H1 (cell line): ENCODE measurements around the gene BTN1A1. TPM values are rescaled to one million over a fixed set of nuclear protein-coding genes. Genes with fewer than 3 reads are reported as not detected.

Experiments
- CTCF ChIA-PET: fragments of 300-600 bp; sonication (Branson Sonifier 250); formaldehyde crosslinking; loops from one replicate; lab custom pipeline; 2021; ENCODE audit not compliant: partially characterized antibody; lab: Charles Lee
- POLR2A ChIA-PET: fragments of 300-600 bp; sonication (Branson Sonifier 250); formaldehyde crosslinking; loops from one replicate; lab custom pipeline; 2021; ENCODE audit warnings: inconsistent platforms; ENCODE audit not compliant: partially characterized antibody; lab: Charles Lee
- DNase-seq, 2 experiments: peaks; one replicate each; pipeline versions ENCODE4 v3.0.0 to v3.0.0-alpha.2; 2010 to 2022; ENCODE audit warnings: low spot score in 2 of 2, low read depth in 1 of 2, mixed read lengths in 1 of 2
- FAIRE-seq: peaks from 2 replicates; lab custom pipeline; 2011; peaks lifted over from hg19 to GRCh38; lab: Jason Lieb, UNC
- H2AFZ ChIP-seq: 2 replicates; pipeline ENCODE4 v1.8.1; 2012; ENCODE audit warnings: low read length, inconsistent platforms
- H2AK5ac ChIP-seq: 2 replicates; pipeline ENCODE4 v1.6.1; 2013; ENCODE audit warnings: low read depth, low read length
- H2BK120ac ChIP-seq: replicated peaks from 2 replicates; pipeline ENCODE3; 2013; ENCODE audit warnings: low read depth, low read length, inconsistent platforms
- H2BK12ac ChIP-seq: 2 replicates; pipeline ENCODE4 v1.6.1; 2013; ENCODE audit warnings: low read depth, low read length
- H2BK15ac ChIP-seq: 2 replicates; pipeline ENCODE4 v1.6.1; 2013; ENCODE audit warnings: low read length
- H2BK20ac ChIP-seq: 2 replicates; pipeline ENCODE4 v1.6.1; 2013; ENCODE audit warnings: low read length
- H2BK5ac ChIP-seq: 2 replicates; pipeline ENCODE4 v1.6.1; 2013; ENCODE audit warnings: low read depth, low read length
- H3K14ac ChIP-seq: 2 replicates; pipeline ENCODE4 v1.6.1; 2013; ENCODE audit warnings: inconsistent platforms; ENCODE audit not compliant: insufficient read length
- H3K18ac ChIP-seq: 2 replicates; pipeline ENCODE4 v1.6.1; 2013; ENCODE audit warnings: low read length; ENCODE audit errors: extremely low read depth
- H3K23ac ChIP-seq: 2 replicates; pipeline ENCODE4 v1.6.1; 2013; ENCODE audit warnings: inconsistent platforms; ENCODE audit not compliant: insufficient read length
- H3K23me2 ChIP-seq: 2 replicates; pipeline ENCODE4 v1.6.1; 2013; ENCODE audit warnings: low read depth, low read length
- H3K27ac ChIP-seq: 2 replicates; pipeline ENCODE4 v1.6.1; 2011; ENCODE audit warnings: low read depth, low read length, inconsistent platforms
- H3K27me3 ChIP-seq, 4 experiments: replicated peaks in 1 of 4; 1 replicate in 1 of 4; 2 replicates in 3 of 4; pipeline versions ENCODE4 v1.6.1 to v1.8.1; 2011 to 2013; ENCODE audit warnings: low read length in 3 of 4, mild to moderate bottlenecking in 3 of 4, inconsistent platforms in 2 of 4, mixed read lengths in 2 of 4, moderate library complexity in 1 of 4; ENCODE audit not compliant: control insufficient read depth in 3 of 4, insufficient read depth in 3 of 4; ENCODE audit errors: extremely low read depth in 1 of 4
- H3K36me3 ChIP-seq, 4 experiments: 2 replicates each; pipeline versions ENCODE4 v1.6.1 to v1.8.1; 2011 to 2013; ENCODE audit warnings: mild to moderate bottlenecking in 4 of 4, low read length in 3 of 4, moderate library complexity in 2 of 4, control low read depth in 1 of 4, inconsistent platforms in 1 of 4; ENCODE audit not compliant: insufficient read depth in 4 of 4, control insufficient read depth in 2 of 4
- H3K4ac ChIP-seq: replicated peaks from 2 replicates; pipeline ENCODE3; 2013; ENCODE audit warnings: low read length, low read depth, mixed read lengths, inconsistent platforms; ENCODE audit not compliant: insufficient read length
- H3K4me1 ChIP-seq, 4 experiments: replicated peaks in 1 of 4; 1 replicate in 1 of 4; 2 replicates in 3 of 4; pipeline versions ENCODE4 v1.6.1 to v1.8.1; 2011 to 2013; ENCODE audit warnings: low read length in 3 of 4, inconsistent platforms in 2 of 4, mixed read lengths in 1 of 4; ENCODE audit not compliant: insufficient read depth in 4 of 4, control insufficient read depth in 3 of 4
- H3K4me2 ChIP-seq, 2 experiments: 2 replicates each; pipeline versions ENCODE4 v1.6.1 to v1.8.1; 2011 to 2013; ENCODE audit warnings: low read depth in 2 of 2, low read length in 2 of 2, control low read depth in 1 of 2, inconsistent platforms in 1 of 2, mild to moderate bottlenecking in 1 of 2; ENCODE audit not compliant: insufficient read depth in 1 of 2
- H3K4me3 ChIP-seq, 4 experiments: fragments of 200-600, 300-600 bp in 1 of 4; sonication (generic), shearing (Covaris generic), sonication (Bioruptor Twin) in 1 of 4; 2 replicates each; pipeline versions ENCODE4 v1.5.1 to v1.8.1; 2011 to 2016; ENCODE audit warnings: low read length in 4 of 4, low read depth in 3 of 4, control low read depth in 2 of 4, inconsistent platforms in 2 of 4, mild to moderate bottlenecking in 2 of 4, mixed read lengths in 1 of 4, moderate library complexity in 1 of 4; ENCODE audit not compliant: insufficient read depth in 2 of 4; ENCODE audit errors: extremely low read depth in 1 of 4
- H3K56ac ChIP-seq: replicated peaks from 2 replicates; pipeline ENCODE3; 2013; ENCODE audit warnings: low read depth, mild to moderate bottlenecking, mixed read lengths, low read length, inconsistent platforms; ENCODE audit not compliant: insufficient read length
- H3K79me1 ChIP-seq: 2 replicates; pipeline ENCODE4 v1.6.1; 2013; ENCODE audit warnings: low read depth, low read length, control low read depth
- H3K79me2 ChIP-seq, 2 experiments: 2 replicates each; pipeline versions ENCODE4 v1.6.1 to v1.8.1; 2012 to 2013; ENCODE audit warnings: low read length in 2 of 2, mild to moderate bottlenecking in 2 of 2, inconsistent platforms in 1 of 2; ENCODE audit not compliant: insufficient read depth in 2 of 2, control insufficient read depth in 1 of 2
- H3K9ac ChIP-seq, 4 experiments: replicated peaks in 1 of 4; 1 replicate in 1 of 4; 2 replicates in 3 of 4; pipeline versions ENCODE4 v1.6.1 to v1.8.1; 2011 to 2013; ENCODE audit warnings: low read depth in 3 of 4, low read length in 3 of 4, control low read depth in 2 of 4, mild to moderate bottlenecking in 2 of 4, moderate library complexity in 2 of 4, inconsistent platforms in 1 of 4; ENCODE audit errors: extremely low read depth in 1 of 4
- H3K9me3 ChIP-seq, 2 experiments: 2 replicates each; pipeline versions ENCODE4 v1.6.1 to v1.8.1; 2012 to 2013; ENCODE audit warnings: mild to moderate bottlenecking in 2 of 2, moderate library complexity in 2 of 2, control low read depth in 1 of 2, inconsistent platforms in 1 of 2, low read depth in 1 of 2, low read length in 1 of 2, mixed read lengths in 1 of 2; ENCODE audit not compliant: insufficient read depth in 2 of 2
- H4K20me1 ChIP-seq, 2 experiments: replicated peaks in 1 of 2; 2 replicates each; pipeline versions ENCODE3 to v1.8.1; 2011 to 2013; ENCODE audit warnings: inconsistent platforms in 2 of 2, low read length in 2 of 2, mild to moderate bottlenecking in 1 of 2; ENCODE audit not compliant: insufficient read depth in 2 of 2, control insufficient read depth in 1 of 2
- H4K5ac ChIP-seq: 2 replicates; pipeline ENCODE4 v1.6.1; 2013; ENCODE audit warnings: low read length, low read depth, mixed read lengths, inconsistent platforms; ENCODE audit not compliant: insufficient read length
- H4K8ac ChIP-seq: 2 replicates; pipeline ENCODE4 v1.8.0; 2013; ENCODE audit warnings: mild to moderate bottlenecking, moderate library complexity, low read length, inconsistent platforms; ENCODE audit not compliant: insufficient read depth; ENCODE audit errors: extremely low read depth
- H4K91ac ChIP-seq: replicated peaks from 2 replicates; pipeline ENCODE3; 2013; ENCODE audit warnings: low read length, mixed read lengths, inconsistent platforms; ENCODE audit not compliant: insufficient read length
- BACH1 ChIP-seq: IDR thresholded peaks from 2 replicates; pipeline ENCODE4 v1.6.1; 2012; ENCODE audit warnings: low read length, improper control_type of control experiment
- BRCA1 ChIP-seq: IDR thresholded peaks from 2 replicates; pipeline ENCODE4 v1.6.1; 2012; ENCODE audit warnings: low read depth, low read length, improper control_type of control experiment
- CBX8 ChIP-seq: fragments of 300-800, 300-1000 bp; sonication (generic); IDR thresholded peaks from 2 replicates; pipeline ENCODE4 v1.7.1; 2016; ENCODE audit warnings: low read depth, low read length, borderline replicate concordance
- CHD2 ChIP-seq: IDR thresholded peaks from 2 replicates; pipeline ENCODE4 v1.6.1; 2012; ENCODE audit warnings: low read length, improper control_type of control experiment
- CREB1 ChIP-seq: IDR thresholded peaks from 2 replicates; pipeline ENCODE4 v1.6.1; 2012; ENCODE audit warnings: inconsistent platforms
- EGR1 ChIP-seq: IDR thresholded peaks from 2 replicates; pipeline ENCODE4 v1.6.1; 2011; ENCODE audit warnings: low read depth, low read length, borderline replicate concordance
- FOSL1 ChIP-seq: IDR thresholded peaks from 2 replicates; pipeline ENCODE4 v1.6.1; 2011; ENCODE audit warnings: mild to moderate bottlenecking, low read depth, low read length, moderate library complexity; ENCODE audit not compliant: insufficient read depth
- GTF2F1 ChIP-seq: IDR thresholded peaks from 2 replicates; pipeline ENCODE4 v1.6.1; 2012; ENCODE audit warnings: low read depth, low read length, improper control_type of control experiment, borderline replicate concordance
- HDAC6 ChIP-seq: IDR thresholded peaks from one replicate; pipeline ENCODE4 v1.7.1; 2012; ENCODE audit warnings: low read depth, mild to moderate bottlenecking, inconsistent platforms, low read length, moderate library complexity
- RXRA ChIP-seq: IDR thresholded peaks from 2 replicates; pipeline ENCODE4 v1.6.1; 2011; ENCODE audit warnings: low read depth, mild to moderate bottlenecking, low read length, moderate library complexity; ENCODE audit not compliant: insufficient read depth
- SP2 ChIP-seq: IDR thresholded peaks from 2 replicates; pipeline ENCODE4 v1.6.1; 2012; ENCODE audit warnings: mild to moderate bottlenecking, low read length, inconsistent platforms
- SP4 ChIP-seq: IDR thresholded peaks from 2 replicates; pipeline ENCODE4 v1.6.1; 2012; ENCODE audit warnings: low read length, inconsistent platforms
- TAF1 ChIP-seq: IDR thresholded peaks from 2 replicates; pipeline ENCODE4 v1.6.1; 2011; ENCODE audit warnings: mild to moderate bottlenecking, low read depth, low read length
- WGBS, 2 experiments: shearing (Covaris generic) in 1 of 2; methylation state at CpG; one replicate each; pipeline versions ENCODE4 v1.1.6 to v1.1.7; 2013 to 2015; ENCODE audit warnings: low lambda C conversion rate in 2 of 2, mixed read lengths in 2 of 2, inconsistent platforms in 1 of 2, low coverage in 1 of 2, missing lambda C conversion rate in 1 of 2; ENCODE audit not compliant: insufficient replicate concordance in 2 of 2, insufficient coverage in 1 of 2, insufficient read length in 1 of 2; ENCODE audit errors: extremely low coverage in 1 of 2, missing lambda C conversion rate in 1 of 2; 5-methylcytosine and 5-hydroxymethylcytosine counted together
- polyA plus RNA-seq, 7 experiments: library from polyadenylated mRNA; depleted of rRNA in 3 of 7; stranded (reverse) in 5 of 7; unstranded in 2 of 7; fragments of >200 nt in 5 of 7; fragments of 200-250 nt in 2 of 7; gene quantifications; 1 replicate in 5 of 7; 2 replicates in 1 of 7; 4 replicates in 1 of 7; pipeline versions ENCODE4 v1.2.1 to v1.2.3, GENCODE V29; 2011 to 2013; ENCODE audit warnings: missing spikeins in 2 of 7, mixed read lengths in 2 of 7
- total RNA-seq: library from RNA; stranded (reverse); fragmentation: NEBNext Ultra II Directional; extraction: Animal tissue kit (Norgen Biotek cat#: 25700); gene quantifications from 2 replicates; pipeline ENCODE4 v1.2.1, GENCODE V29; 2021
- TF ChIP-seq, protein P1 (sequence below): IDR thresholded peaks from 2 replicates; pipeline ENCODE4 v1.6.1; 2012; ENCODE audit warnings: inconsistent platforms

Gene BTN1A1
- total and polyA plus RNA-seq, 2 of the 8 experiments (the other 6 are each of a cell fraction or from before 2014, with no cell fraction given): 0.28 to 0.35 TPM

DNA sequence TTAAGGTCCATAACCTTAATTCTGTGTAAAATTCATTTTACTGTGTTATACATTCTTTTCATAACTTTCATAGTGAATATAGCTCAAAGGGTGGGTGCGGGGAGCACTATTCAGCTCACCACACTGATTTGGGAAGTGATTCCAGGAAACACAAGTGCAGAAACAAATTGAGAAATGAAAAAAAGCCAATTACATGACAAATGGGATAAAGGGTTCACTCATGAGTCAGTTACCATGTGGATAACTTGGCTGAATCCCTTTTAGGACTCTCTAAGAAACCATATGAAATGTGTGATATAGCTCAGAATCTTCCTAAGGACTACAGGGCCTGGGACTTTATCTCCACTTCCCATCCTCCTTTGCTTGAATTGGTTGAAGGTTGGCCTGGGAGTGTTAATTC lies 45.5 kb upstream of the BTN1A1 start:
- Histone ChIP-seq H3K23me2 (no peaks in the 10 kb centered on the region; the same call in 1 of the 2 replicates), H2BK5ac (no peak overlapping the region), H3K4me1 (peaks cover 0 to 6% (median 5%) of the 10 kb centered on the region in 4 experiments; a peak in 4 of 7 replicates), H3K18ac (no peak overlapping the region), H3K27me3 (no peaks in the 10 kb centered on the region), H2BK20ac (no peak overlapping the region), H4K91ac (no peak overlapping the region), H3K4me3 (no peak overlapping the region), H3K4me2 (no peak overlapping the region), H3K36me3 (peaks cover 0 to 4% (median 2%) of the 10 kb centered on the region in 4 experiments; a peak in 2 of 8 replicates), H2BK120ac (no peak overlapping the region), H4K20me1 (no peaks in the 10 kb centered on the region), H2AFZ (no peak overlapping the region), H3K4ac (no peak overlapping the region), H3K9me3 (no peaks in the 10 kb centered on the region), H2AK5ac (no peak overlapping the region), H3K56ac (no peak overlapping the region), H3K27ac (no peak overlapping the region), H2BK12ac (no peak overlapping the region), H3K79me2 (peaks cover 0 to 10% of the 10 kb centered on the region in 2 experiments; a peak in 2 of 4 replicates), H3K79me1 (no peaks in the 10 kb centered on the region; the same call in 1 of the 2 replicates), H3K23ac (no peak overlapping the region), H3K9ac (no peak overlapping the region), H3K14ac (no peak overlapping the region), H2BK15ac (no peak overlapping the region), H4K8ac (no peak overlapping the region), H4K5ac (no peak overlapping the region)
- no peak for DNase-seq
- no peak for FAIRE-seq
- WGBS, 2 experiments: 95% methylated on average over 1 of the region's 1 CpG; no CpG with 5 or more reads in 1 of the 2 experiments
- ChIA-PET CTCF (interaction anchor here (1.4 to 6.4 kb wide), 3 partner anchors 9 to 113 kb away, joined by 4 to 24 read pairs (median 5); no protein-coding TSS in a partner anchor), POLR2A (interaction anchor here (0.8 to 1.2 kb wide), 2 partner anchors 11 to 20 kb away, joined by 3 to 4 read pairs; no protein-coding TSS in a partner anchor)
- TF ChIP-seq FOSL1 (no peak), HDAC6 (no peak), BRCA1 (no peak), CHD2 (no peak), BACH1 (no peak), TAF1 (no peak), EGR1 (no peak), SP2 (no peak), SP4 (no peak), CBX8 (no peak), RXRA (no peak), GTF2F1 (no peak), CREB1 (no peak)
- TF ChIP-seq, protein P1, sequence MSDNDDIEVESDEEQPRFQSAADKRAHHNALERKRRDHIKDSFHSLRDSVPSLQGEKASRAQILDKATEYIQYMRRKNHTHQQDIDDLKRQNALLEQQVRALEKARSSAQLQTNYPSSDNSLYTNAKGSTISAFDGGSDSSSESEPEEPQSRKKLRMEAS: no peak
